DMS153 treated with DMSO at 0.1 percent for 48 hours (cell line): ENCODE results near the gene C19orf47.

ENCODE experiments used
- DNase-seq: peaks from one replicate; lab custom pipeline; 2025; ENCODE audit not compliant: unreplicated experiment; lab: John Stamatoyannopoulos, UW

C19orf47 gene

DNA sequence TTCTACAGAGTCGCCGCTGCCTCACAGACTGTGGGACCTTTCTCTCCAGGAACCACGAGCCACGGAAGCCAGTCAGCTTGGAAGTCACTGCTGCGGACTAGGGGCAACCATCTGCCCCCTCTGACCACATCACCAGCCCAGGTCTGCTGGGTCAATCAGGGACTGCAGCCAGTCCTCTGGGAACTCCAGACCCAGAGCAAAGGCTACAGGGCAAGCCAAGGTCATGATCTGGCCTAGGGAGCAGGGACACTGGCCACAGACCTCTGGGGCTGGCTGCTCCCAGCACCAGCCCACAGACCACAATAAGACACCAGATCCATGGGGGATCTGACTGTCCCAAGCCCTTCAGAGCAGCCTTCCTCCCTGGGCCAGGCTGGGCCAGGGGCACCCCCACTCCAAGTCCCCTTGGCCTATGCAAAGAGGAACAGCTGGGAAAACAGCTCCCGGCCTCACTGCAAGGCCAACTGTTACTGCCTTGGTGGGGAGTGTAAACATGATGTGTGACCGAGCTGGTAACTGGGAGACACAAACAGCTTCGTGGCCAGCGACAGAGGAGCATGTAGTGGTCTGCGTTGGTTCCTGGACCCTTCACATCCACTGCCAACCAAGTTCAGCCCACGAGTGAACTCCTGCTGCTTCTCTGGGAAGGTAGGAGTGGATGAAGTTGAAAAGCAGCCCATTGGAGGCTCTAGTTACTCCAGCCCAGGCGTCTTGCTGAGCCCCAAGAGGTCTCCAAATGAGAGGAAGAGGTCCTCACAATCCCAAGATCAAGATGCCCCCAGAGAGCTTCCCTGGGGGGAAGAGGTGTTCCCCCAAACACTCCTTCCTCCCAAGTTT lies 64.6 kb downstream of the C19orf47 start:
- no peak for DNase-seq

DNA sequence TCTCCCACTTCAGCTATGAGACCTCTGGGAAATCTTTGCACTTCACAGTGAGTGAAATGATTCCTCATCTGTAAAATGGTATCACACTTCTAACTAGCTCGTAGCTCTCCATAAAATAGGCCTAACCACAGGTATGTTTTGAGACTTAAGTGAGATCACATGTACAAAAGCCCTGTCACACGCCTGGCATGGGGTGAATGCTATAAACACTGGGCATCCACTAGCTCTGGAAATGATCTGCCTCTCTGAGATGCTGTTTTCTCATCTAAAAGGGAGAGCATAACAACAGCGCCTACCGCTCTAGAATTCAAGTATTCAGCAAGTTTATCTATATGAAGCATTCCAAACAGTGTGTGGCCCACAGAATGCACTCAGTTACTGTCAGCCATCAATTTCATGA lies 65.3 kb downstream of the C19orf47 start:
- no peak for DNase-seq

DNA sequence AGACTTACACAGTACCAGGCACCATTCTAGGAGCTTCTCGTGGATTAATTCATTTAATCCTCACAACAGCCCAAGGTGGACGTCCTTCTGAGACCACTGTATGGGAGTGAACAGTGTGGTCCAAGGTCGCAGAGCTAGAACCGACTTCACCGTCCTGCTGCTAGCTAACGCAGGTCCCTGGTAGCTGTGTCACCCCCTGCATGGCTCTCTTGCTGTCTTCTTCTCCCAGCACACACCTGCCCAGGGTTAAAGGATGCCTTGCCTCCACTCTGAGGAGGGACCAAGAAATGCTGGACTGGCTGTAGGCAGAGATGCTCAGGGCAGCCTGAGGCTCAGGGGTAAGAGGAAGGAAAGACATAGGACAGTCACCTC lies 66.0 kb downstream of the C19orf47 start:
- no peak for DNase-seq

DNA sequence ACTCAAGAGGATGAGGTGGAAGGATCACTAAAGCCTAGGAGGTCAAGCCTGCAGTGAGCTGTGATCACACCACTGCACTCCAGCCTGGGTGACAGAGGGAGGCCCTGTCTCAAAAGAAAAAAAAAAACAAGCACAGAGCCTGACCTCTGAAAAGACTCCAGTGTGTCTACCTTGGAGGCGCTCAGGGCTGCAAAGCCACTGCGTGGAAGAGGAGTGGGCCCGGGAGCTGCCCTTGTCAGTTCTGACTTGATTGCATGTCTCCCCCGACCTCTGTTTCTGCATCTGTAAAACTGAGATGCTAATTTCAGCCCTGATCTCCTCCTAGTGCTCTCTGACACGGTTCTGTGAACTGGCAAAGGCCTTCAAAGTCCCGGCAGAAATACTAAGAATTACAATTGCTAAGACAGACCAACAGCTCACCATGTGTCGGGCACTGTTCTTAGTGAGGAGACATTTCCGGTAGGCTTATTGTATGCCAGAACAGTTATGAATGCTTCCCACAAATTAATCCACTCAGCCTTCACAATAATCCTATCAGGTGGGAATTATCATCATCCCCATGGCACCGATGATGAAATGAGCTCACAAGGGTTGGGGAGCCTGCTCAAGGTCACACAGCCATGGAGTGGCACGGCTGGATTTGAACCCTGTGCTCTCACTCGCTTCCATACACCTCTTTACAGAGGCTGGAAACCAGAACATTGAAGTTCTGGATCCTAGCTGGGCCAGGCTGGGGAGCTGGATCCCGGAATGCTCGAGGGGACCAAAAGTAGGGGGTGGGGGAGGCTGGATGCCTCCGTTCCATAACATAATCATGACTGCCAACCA lies 66.6 kb downstream of the C19orf47 start:
- DNase-seq, result no peak

DNA sequence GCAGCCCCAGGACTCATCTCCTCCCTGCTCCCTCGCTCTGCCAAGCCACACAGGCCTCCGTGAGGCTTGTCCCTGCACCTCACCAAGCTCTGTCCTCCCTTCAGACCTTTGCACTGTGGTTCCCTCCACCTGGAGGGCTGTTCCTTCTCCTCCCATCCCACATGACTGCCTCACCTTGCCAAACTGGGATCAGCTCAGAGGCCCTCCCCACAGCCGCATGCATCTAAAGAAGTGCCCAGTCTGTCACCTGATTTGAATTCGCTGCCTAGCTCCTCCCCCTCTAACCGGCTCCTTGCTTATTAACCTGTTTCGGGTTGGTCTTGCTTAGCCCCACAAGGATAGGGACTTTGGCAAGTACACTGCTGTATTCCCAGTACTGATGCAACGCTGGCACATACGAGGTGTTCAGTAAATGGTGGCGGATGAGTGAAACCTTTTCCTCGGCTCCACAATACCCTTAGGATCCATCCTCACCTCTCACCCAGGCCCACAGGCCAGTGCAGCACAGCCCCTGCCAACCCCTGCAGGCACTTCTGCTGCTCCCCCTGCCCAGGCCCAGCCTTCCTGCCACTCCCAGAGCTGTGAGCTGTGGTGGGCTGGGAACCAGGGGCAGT lies 67.5 kb downstream of the C19orf47 start:
- DNase-seq, result no peak

DNA sequence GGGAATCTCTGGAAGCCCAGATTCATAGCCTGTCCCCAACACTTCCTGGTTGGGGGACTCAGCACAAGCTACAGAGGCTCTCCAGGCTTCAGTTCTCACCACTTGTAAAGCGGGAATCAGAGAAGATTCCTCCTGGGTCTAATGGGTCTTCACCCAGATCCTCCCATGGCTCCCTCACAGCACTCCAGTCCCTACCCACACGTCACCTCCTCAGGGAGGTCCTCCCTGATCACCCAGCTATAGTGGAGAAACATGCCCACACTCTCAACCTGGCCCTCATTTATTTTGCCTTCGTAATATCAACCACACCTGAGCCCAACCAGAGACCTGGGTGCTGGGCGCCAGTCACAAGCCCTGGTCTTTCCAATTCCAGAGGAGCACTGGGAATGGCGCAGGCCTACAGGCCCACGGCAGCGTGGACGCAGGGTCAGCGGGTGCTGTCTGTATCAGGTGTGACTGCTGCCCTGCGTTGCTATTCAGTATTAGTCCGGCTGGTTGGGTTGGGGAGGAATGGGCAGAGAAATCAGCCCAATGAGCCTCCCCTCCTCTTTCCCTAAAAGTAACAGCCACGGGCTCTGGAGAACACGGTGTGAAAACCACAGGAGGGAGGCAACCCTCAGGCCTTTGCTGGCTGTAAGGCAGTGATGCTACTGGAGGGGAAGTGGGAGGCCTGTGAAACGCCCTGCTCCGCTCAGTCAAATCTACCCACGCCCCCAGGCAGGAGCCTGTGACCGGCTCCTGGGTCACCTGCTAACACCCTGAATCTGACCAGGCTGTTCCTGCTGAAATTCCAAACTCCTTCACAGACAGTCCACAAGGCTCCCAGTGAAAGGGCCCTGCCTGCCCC lies 68.2 kb downstream of the C19orf47 start:
- no peak for DNase-seq

DNA sequence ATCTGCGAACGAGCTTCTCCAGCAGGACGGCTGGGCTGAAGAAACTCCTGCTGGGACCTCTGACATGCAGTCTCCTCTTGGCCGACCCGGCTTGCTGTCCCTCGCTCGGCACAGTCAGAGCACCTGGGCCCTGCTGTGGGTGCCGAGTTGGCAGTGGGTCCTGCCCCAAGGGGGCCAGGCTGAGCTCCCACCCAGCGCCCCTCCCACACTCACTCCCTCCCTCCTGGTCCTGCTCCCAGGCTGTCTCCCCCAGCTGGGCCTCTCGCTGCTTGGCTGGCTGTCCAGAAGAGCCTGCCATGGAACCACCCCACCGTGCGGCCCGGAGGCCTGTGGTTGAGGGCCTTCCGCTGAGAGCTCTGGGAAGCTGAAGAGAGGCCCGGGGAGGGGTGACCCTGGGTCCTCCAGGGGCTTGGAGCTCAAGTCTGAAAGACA lies 69.1 kb downstream of the C19orf47 start:
- no peak for DNase-seq

DNA sequence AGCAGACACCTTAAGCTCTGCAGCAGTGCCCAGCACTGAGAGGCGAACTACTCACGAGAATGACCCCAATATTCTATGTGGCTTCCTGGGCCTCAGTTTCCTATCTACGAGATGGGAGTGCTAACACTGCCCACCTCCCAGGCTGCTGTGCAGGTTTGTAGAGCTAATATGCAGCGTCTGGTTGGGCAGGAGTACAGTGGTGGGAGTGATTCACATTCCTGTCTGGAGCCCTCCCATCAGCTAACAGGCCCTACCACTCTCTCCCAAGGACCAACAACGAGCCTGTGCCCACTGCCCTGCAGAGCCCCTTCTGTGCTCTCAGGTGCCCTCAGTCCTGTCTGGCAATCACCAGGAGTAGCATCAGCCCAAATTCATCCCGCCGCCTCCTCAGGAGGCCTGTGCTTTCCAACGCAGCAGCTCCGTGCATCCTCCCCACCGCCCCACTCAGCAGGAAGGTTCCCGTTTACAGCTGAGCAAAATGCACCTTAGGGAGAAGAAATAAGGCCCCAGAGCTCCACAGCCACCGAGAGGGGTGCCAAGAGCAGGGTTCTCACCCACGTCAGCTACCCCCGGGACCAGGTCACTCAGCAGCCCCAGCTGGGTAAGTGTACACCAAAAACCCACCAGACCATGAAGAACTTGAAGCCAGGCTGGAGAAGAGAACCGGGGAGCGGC lies 69.7 kb downstream of the C19orf47 start:
- DNase-seq, result no peak

DNA sequence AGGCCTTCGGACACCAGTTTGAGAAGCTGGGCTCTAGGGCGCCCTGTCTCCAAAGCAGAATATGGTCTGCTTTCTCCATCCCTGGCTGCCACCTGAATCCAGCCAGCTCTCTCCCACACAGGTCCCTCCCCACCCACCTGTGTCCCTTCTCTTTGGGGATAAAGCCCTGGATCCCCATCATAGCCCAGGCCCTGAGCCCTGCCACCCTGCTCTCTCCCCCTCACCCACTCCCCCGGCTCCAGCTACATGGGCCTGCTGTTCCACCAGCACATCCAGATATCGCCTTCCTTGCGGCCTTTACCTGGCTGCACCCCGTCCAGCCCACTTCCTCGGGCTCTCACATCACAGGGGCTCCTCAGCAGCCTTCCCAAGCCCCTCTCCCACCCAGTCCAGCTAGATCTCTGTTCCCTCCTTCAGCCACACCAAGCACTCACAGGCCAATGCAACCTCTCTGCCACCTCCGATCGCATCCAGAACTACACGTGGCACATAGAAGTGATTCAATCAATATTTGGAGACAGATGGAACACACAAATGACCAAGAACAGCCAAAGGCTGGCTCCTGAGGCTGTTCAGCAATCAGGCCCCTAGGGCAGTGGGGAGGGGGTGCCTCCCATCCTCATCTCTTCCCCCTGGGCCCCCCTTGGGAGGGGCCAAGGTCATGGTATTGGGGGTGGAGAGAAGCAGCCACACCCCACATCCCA lies 70.7 kb downstream of the C19orf47 start:
- DNase-seq, result no peak

DNA sequence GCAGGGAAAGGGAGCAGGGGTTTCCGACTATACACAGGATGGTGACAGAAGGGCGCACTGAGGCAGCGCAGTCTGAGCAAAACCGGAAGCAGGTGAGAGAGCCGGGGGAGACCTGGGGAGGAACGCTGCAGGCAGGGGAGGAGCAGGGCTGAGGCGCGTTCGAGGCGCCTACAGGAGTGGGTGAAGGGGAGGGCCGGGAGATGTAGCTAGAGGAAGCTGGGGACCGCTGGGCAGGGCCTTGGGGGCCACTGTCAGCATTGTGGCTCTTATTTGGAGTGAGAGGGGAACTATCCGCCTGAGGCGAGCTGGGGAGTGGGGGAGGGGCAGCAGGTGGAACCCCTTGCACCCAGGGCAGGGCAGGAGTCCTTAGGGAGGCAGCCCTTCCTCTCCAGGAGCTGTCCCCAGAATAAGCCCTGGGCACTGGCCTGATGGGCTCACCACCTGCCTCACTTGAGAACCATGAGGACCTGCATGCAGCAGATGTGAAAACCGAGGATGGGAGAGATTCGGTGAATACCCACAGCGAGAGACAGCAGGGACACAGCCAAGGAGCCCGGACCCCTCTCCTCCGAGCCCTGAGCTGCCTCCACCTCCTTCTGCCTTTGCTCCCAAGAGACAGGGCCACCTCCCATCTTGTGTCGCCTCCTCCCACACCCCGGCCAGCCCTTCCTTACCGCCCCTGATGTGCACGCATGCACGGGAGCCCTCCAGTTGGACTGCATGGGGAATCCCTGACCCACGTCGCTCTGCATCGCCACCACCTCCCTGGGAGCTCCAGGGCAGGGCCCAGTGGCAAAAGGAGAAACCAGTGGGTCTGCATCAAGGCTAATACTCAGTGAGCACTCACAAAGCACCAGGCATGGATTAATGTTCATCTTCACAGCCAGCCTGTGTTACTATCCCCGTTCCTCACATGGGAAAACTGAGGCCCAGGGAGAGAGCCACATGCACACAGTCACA lies 73.3 kb downstream of the C19orf47 start:
- no peak for DNase-seq

DNA sequence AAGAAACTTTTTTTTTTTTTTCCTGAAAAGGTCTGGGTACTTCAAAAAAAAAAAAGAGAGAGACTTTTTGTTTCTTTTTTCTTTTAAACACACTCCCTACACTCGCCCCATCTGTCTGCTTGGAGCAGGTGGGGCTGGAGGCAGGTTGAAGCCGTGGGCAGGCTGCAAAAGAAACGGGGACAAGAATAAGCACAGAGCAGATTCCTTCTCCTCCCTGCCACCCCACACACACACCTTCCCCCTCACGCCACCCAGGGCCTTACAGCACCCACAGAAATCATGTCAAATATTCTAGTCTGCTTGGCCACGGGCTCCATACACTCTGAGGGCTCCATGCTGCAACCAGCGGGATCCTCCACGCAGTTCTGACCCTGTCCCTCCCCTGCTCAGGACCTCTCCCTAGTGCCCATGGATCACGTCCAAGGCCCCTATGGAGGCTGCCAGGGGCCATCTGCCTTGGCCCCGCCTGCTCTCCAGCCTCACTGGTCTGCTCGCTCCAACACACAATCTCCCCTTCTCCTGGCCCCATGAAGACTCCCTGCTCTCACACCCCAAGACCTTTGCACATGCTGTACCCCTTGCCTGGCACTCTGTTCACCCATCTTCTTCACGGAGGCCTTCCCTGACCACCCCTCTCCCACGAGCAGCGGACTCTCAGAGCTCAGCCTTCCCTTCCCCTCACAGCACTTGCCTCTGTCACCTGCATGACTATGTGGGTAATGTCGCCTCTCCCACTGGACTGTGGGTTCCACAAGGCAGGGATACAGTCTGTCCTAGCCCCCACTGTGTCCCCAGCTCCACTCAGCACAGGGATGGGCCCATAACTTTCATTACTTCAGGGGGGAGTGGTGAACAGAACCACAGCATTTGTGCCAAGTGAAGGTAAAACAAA lies 74.5 kb downstream of the C19orf47 start:
- DNase-seq, result no peak

DNA sequence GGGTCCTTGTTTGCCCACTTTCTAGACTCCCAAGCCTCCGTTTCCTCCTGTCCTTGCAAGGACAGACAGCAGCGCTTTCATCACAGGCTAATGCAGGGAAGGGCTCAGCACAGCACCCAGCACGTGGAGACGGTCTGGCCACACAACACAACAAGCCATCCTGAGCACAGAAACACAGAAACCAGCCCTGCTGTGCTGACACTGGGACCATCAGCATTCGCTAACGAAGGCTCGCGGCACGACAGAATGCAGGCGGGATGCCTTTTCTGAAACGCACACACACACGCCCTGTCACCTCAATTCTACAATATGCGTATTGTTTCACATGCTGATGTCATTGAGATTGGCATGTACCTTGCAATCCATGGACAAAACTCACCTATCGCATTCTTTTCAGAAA lies 75.9 kb downstream of the C19orf47 start:
- DNase-seq, result no peak

DNA sequence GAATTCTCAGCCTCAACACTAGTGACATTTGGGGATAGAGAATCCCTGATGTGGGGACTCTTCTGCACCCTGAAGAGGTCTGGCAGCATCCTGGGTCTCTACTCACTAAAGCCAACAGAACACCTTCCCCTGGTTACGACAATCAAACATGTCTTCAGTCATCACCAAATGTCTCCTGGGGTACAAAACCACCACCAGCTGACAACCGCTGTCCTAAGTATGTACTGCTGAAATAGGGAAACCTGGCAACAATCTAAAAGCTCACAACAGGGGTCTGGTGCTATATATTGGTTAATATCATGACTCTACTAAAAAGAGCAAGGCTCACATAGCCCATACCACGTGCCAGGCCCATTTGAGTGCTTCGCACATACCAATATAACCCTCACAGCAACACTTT lies 76.5 kb downstream of the C19orf47 start:
- DNase-seq, result no peak

DNA sequence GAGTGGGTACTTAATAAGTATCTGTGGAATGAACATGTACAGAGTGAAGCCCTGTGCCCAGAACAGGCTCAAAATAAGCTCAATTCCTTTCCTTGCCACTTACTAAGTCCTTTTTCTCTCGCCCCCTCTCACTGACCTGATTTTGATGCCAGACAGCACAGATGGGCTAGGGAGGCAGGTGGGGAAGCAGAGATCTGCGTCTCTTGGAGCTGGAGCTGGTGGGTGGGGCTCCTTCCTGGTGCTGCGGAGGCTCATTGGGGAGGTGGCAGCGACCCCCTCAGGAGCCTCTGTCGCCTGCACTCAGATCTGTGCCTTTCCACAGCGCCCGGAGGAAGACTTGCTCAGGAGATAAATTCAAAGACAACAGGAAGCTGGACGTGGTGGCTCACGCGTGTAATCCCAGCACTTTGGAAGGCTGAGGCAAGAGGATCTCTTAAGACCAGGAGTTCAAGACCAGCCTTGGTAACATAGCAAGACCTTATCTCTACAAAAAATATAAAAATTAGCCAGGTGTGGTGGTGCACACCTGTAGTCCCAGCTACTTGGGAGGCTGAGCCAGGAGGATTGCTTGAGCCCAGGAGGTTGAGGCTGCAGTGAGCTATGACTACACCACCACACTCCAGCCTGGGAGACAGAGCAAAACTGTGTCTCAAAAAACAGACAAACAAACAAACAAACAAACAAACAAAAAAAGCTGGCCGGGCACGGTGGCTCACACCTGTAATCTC lies 77.7 kb downstream of the C19orf47 start:
- no peak for DNase-seq
